ENCODE measurements around the gene TMEM126A. TPM values are rescaled to one million over a fixed set of nuclear protein-coding genes. Genes with fewer than 3 reads are reported as not detected.

TMEM126A gene
- total RNA-seq, 4 donors from 2014 or later: 17.3 to 33.9 (median 26.2) TPM

GRCh38 chr11:85672105-85672902, 24.5 kb downstream of the TMEM126A start:
- Histone ChIP-seq H3K27ac (no peak overlapping the region), H3K4me3 (no peak overlapping the region), H3K27me3 (no peaks in the 10 kb centered on the region), H3K9me3 (no peaks in the 10 kb centered on the region), H3K4me1 (no peaks in the 10 kb centered on the region), H3K36me3 (no peaks in the 10 kb centered on the region)
- TF ChIP-seq POLR2A (IDR thresholded peaks at IDR 0.05) (no peak), CTCF (IDR thresholded peaks at IDR 0.05) (no peak), EP300 (IDR thresholded peaks at IDR 0.05) (no peak), POLR2AphosphoS5 (IDR thresholded peaks at IDR 0.05) (no peak)
- 94 to 100% methylated on average over 3 to 7 of the region's 8 CpGs for WGBS, 2 donors (ENCODE audit: low coverage in 1 of 2)
- ATAC-seq: no peak

GRCh38 chr11:85673393-85673792, 25.6 kb downstream of the TMEM126A start:
- H3K27me3 ChIP-seq: no peaks in the 10 kb centered on the region

GRCh38 chr11:85679576-85679975, 31.8 kb downstream of the TMEM126A start:
- Histone ChIP-seq H3K4me1 (peaks cover 0 to 18% (median under 1%) of the 10 kb centered on the region in 3 donors), H3K27ac (no peak overlapping the region), H3K4me3 (no peak overlapping the region), H3K9me3 (no peaks in the 10 kb centered on the region), H3K36me3 (no peaks in the 10 kb centered on the region), H3K27me3 (no peaks in the 10 kb centered on the region)
- ATAC-seq: no peak
- 42 to 49% methylated on average over 4 of the region's 4 CpGs for WGBS, 2 donors (ENCODE audit: low coverage in 1 of 2)
- TF ChIP-seq POLR2A (IDR thresholded peaks at IDR 0.05) (no peak), EP300 (IDR thresholded peaks at IDR 0.05) (no peak), CTCF (IDR thresholded peaks at IDR 0.05) (no peak), POLR2AphosphoS5 (IDR thresholded peaks at IDR 0.05) (no peak)

More at GRCh38 chr11:85673393-85673792, 25.6 kb downstream of the TMEM126A start:
- ATAC-seq: no peak
- H3K36me3 ChIP-seq: no peaks in the 10 kb centered on the region
- WGBS, 2 donors (ENCODE audit: low coverage in 1 of 2): 80 to 97% methylated on average over 3 of the region's 3 CpGs
- H3K9me3 ChIP-seq: no peaks in the 10 kb centered on the region
- no peak overlapping the region for H3K4me3 ChIP-seq
- no peaks in the 10 kb centered on the region for H3K4me1 ChIP-seq
- TF ChIP-seq POLR2A (IDR thresholded peaks at IDR 0.05): no peak
- no peak for TF ChIP-seq EP300 (IDR thresholded peaks at IDR 0.05)
- no peak for TF ChIP-seq CTCF (IDR thresholded peaks at IDR 0.05)
- no peak for TF ChIP-seq POLR2AphosphoS5 (IDR thresholded peaks at IDR 0.05)
- H3K27ac ChIP-seq: no peak overlapping the region

DNA sequence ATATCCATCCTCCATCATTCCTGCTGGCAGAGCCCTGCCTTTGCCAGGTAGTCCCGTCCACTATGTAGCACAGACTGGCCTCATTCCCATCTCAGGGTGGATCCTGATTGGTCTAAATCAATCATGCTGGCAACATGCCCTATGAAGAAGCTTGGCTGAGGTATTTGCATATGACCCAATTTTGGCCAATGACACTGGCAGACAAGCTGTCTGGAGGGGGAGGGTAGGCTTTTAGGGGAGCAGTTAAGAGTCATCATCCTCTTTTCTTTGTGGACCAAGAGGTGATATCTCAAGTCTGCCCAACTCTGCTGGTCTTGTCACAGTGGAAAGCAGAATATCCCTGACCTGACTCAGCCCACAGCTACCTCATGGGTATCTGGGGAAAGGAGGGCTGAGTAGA, 33.1 kb downstream of the TMEM126A start:
- Histone ChIP-seq H3K9me3 (no peaks in the 10 kb centered on the region), H3K27me3 (no peaks in the 10 kb centered on the region), H3K36me3 (no peaks in the 10 kb centered on the region), H3K27ac (no peak overlapping the region), H3K4me1 (peaks cover 0 to 31% (median 8%) of the 10 kb centered on the region in 3 donors), H3K4me3 (no peak overlapping the region)
- TF ChIP-seq POLR2AphosphoS5 (IDR thresholded peaks at IDR 0.05) (no peak), POLR2A (IDR thresholded peaks at IDR 0.05) (no peak), CTCF (IDR thresholded peaks at IDR 0.05) (no peak), EP300 (IDR thresholded peaks at IDR 0.05) (no peak)
- no peak for ATAC-seq
- 71% methylated on average over 1 of the region's 1 CpG; no CpG with 5 or more reads in 1 of the 2 donors for WGBS, 2 donors (ENCODE audit: low coverage in 1 of 2)

Measured in gastroesophageal sphincter (tissue), 4 donors.